HG03066 (cell line): ENCODE results near the gene TBC1D2.

Experiments used
- ATAC-seq: cut with Tn5 transposase; IDR thresholded peaks from one replicate; pipeline ENCODE4 v1.9.1; 2021; ENCODE audit warnings: low read depth; ENCODE audit not compliant: unreplicated experiment

The TBC1D2 gene

GRCh38 chr9:98242426-98242825 lies 13.0 kb downstream of the TBC1D2 start:
- ATAC-seq = no peak

- ATAC-seq = no peak
Measured at GRCh38 chr9:98241357-98242300, 13.8 kb downstream of the TBC1D2 start.

GRCh38 chr9:98240475-98240874 lies 15.0 kb downstream of the TBC1D2 start:
- no peak for ATAC-seq

- ATAC-seq = no peak
Measured at GRCh38 chr9:98236901-98237487, 18.5 kb downstream of the TBC1D2 start.

- no peak for ATAC-seq
Measured at GRCh38 chr9:98235126-98235525, 20.3 kb downstream of the TBC1D2 start.

GRCh38 chr9:98234245-98234825 lies 21.1 kb downstream of the TBC1D2 start:
- ATAC-seq = no peak

- ATAC-seq = no peak
Measured at GRCh38 chr9:98232926-98233325, 22.5 kb downstream of the TBC1D2 start.

GRCh38 chr9:98231770-98232478 lies 23.5 kb downstream of the TBC1D2 start:
- ATAC-seq = no peak

- no peak for ATAC-seq
Measured at GRCh38 chr9:98230789-98231188, 24.7 kb downstream of the TBC1D2 start.

GRCh38 chr9:98230304-98230703 lies 25.1 kb downstream of the TBC1D2 start:
- ATAC-seq = no peak

- no peak for ATAC-seq
Measured at GRCh38 chr9:98229620-98230019, 25.8 kb downstream of the TBC1D2 start.

- no peak for ATAC-seq
Measured at GRCh38 chr9:98229090-98229395, 26.4 kb downstream of the TBC1D2 start.

- ATAC-seq = no peak
Measured at GRCh38 chr9:98228392-98229089, 26.9 kb downstream of the TBC1D2 start.

GRCh38 chr9:98227883-98228282 lies 27.6 kb downstream of the TBC1D2 start:
- ATAC-seq = no peak

- no peak for ATAC-seq
Measured at GRCh38 chr9:98226957-98227356, 28.5 kb downstream of the TBC1D2 start.

GRCh38 chr9:98226516-98226915 lies 28.9 kb downstream of the TBC1D2 start:
- ATAC-seq = no peak

- ATAC-seq = no peak
Measured at GRCh38 chr9:98225015-98225442, 30.4 kb downstream of the TBC1D2 start.

GRCh38 chr9:98222885-98223691 lies 32.4 kb downstream of the TBC1D2 start:
- ATAC-seq = no peak

GRCh38 chr9:98220911-98221310 lies 34.5 kb downstream of the TBC1D2 start:
- no peak for ATAC-seq
